Islet precursor cell (in vitro differentiated cells): ENCODE data around the gene CGB2.

Experiments used
- DNase-seq: peaks from one replicate; pipeline ENCODE4 v3.0.0-alpha.2; 2018

CGB2 gene

DNA sequence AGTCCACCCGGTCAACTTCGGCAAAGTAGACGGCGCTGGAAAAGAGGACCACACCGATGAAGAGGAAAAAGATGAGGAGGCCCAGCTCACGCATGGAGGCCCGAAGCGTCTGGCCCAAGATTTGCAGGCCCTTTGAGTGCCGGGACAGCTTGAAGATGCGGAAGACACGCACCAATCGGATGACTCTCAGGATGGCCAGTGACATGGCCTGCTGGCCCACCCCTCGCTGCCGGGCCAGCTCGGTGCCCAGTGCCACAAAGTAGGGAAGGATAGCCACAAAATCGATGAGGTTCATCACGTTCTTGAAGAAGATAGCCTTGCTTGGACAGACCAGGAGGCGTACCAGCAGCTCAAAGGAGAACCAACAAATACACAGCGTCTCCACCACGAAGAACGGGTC is 38.7 kb downstream of the CGB2 start:
- no peak for DNase-seq

DNA sequence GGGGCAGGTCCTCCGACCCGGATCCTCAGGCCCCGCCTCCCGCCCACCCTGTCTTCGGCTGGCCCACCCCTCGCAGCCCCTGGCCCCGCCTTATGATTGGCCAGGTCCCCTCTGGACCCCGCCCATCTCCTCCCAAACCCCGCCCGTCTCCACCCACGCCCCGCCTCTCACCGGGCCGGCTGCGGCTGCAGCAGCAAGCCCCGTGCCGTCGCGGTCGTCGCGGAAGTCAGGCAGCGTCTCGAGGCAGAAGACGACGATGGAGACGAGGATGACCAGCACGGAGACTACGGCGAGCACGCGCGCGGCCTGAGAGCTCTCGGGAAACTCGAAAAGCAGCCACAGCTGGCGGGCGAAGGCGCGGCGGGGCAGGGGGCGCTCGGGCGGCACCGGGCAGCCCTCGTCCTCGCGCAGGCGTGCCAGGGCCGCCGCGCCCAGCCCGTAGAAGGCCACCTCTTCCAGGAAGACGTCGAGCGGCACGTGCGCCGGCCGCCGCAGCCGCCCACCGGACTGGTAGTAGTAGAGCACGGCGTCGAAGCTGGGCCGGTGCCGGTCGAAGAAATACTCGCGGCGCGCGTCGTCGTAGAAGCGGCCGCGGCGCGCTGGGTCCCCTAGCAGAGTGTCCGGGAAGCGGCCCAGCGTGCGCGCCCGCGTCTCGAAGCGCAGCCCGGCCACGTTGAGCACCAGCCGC is 40.3 kb downstream of the CGB2 start:
- peak; percentile 79 for DNase-seq

DNA sequence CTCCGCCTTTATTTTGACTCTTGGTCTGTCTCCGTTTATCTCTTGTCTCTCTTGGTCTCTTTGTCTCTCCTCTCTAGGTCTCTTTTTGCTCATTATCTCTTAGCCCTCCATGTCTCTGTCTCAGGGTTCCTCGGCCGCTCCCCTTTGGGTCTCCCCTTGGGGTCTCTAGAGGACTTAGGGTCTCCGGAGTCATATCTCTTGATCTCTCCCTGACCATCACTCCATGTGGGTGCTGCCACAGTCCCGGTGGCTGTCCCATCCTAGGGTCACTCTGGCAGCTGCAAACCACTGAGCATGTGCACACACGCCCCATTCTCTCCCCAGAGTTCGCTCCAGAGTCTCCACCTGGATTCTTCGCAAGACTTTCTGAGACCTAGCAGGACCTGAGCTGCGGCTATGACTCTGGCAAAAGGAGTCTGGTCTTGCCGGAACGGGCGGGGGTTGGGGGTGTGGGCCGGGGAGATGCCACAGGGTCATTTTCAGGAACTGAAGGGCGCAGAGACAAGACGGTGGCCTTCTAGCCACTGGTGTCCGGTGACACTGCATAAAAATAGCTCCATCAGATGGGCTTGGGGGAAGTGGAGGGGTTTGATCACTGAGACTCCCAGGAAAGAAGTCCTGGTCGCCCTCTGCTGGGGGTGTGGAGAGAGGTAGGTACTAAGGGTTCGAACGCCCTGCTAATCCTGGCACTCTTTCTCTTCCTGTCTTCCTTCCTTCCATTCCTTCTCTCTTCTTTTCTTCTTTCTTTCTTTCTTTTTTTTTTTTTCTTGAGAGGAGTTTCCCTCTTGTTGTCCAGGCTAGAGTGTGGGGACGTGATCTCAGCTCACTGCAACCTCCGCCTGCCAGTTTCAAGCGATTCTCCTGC is 42.1 kb downstream of the CGB2 start:
- DNase-seq = peak; percentile 77

DNA sequence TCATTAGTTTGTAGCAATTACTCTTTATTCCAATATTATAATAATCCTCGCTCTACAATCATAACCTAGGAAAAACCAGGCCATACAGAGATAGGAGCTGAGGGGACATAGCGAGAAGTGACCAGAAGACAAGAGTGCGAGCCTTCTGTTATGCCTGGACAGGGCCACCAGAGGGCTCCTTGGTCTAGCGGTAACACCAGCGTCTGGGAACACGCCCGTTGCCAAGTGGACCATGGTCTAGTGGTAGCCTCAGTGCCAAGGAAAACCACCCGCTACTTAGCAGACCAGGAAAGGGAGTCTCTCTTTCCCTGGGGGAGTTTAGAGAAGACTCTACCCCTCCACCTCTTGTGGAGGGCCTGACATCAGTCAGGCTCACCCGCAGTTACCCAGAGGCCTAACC is 43.2 kb downstream of the CGB2 start:
- DNase-seq = peak; percentile 69

DNA sequence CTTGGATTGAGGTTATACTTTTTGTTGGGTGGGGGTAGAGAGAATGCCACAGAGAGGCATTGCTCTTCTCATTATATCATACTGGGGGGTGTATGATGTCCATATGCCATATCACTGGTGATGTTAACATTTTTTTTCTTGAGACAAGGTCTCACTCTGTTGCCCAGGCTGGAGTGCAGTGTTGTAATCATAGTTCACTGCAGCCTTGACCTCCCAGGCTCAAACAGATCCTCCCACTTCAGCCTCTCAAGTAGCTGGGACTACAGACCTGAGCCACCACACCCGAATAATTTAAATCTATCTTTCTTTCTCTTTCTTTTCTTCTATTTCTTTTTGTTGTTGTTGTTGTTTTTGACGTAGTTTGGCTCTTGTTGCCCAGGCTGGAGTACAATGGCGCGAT is 48.7 kb downstream of the CGB2 start:
- no peak for DNase-seq

DNA sequence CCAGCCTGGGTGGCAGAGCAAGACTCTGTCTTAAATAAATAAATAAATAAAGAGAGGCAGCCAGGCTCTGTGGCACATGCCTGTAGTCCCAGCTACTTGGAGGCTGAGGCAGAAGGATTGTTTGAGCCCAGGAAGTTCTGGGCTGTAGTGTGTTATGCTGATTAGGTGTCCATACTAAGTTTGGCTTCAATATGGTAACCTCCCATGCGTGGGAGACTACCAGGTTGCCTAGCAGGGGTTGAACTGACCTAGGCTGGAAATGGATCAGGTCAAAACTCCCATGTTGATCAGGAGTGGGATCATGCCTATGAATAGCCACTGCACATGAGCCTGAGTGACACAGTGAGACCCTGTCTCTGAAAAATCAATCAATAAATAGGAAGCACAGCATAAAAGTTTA is 49.6 kb downstream of the CGB2 start:
- no peak for DNase-seq
